ENCODE results near the gene TOP2A. TPM values are rescaled to one million over a fixed set of nuclear protein-coding genes. Genes with fewer than 3 reads are reported as not detected.

TOP2A gene
- total RNA-seq = 24.6 to 28.2 TPM (median 27.8 TPM) in 3 replicates
- long read RNA-seq, full-length matches to known transcripts = 17 of 24 reads
- long read RNA-seq, partial matches to known transcripts = 6 of 24 reads
- long read RNA-seq, other reads (novel, unspliced or antisense) = 1 of 24 reads

GRCh38 chr17:40417609-40418427 lies at the start of gene TOP2A:
Gene TOP2A (minus strand): TSS chr17:40417896. CDS start chr17:40417791, 105 bp downstream.
- Mint-ChIP-seq H3K4me3 (ENCODE audit: unreplicated experiment) (peak within 1 kb of the TSS; percentile 98), H3K27me3 (ENCODE audit: low read depth) (no peaks in the 10 kb centered on the region), H3K27ac (ENCODE audit: unreplicated experiment) (peak within 1 kb of the TSS; percentile 92), H3K36me3 (ENCODE audit: low read depth) (no peaks in the 10 kb centered on the region), H3K9me3 (ENCODE audit: low read depth) (no peaks in the 10 kb centered on the region), H3K4me1 (ENCODE audit: low read depth) (peaks cover 24% of the 10 kb centered on the region)
- DNase-seq (ENCODE audit: low spot score) = no peak
- no peak for TF ChIP-seq CTCF (IDR thresholded peaks at IDR 0.05)

GRCh38 chr17:40467281-40467867 lies 49.7 kb upstream of the TOP2A start:
- no peak overlapping the region for H3K4me3 Mint-ChIP-seq (ENCODE audit: unreplicated experiment)
- DNase-seq (ENCODE audit: low spot score) = no peak
- no peaks in the 10 kb centered on the region for H3K36me3 Mint-ChIP-seq (ENCODE audit: low read depth)
- TF ChIP-seq CTCF (IDR thresholded peaks at IDR 0.05) = no peak
- H3K27ac Mint-ChIP-seq (ENCODE audit: unreplicated experiment) = no peak overlapping the region
- H3K4me1 Mint-ChIP-seq (ENCODE audit: low read depth) = peaks cover 27% of the 10 kb centered on the region
- no peaks in the 10 kb centered on the region for H3K27me3 Mint-ChIP-seq (ENCODE audit: low read depth)
- H3K9me3 Mint-ChIP-seq (ENCODE audit: low read depth) = no peaks in the 10 kb centered on the region

- H3K9me3 Mint-ChIP-seq (ENCODE audit: low read depth) = no peaks in the 10 kb centered on the region
- H3K4me3 Mint-ChIP-seq (ENCODE audit: unreplicated experiment) = no peak overlapping the region
- no peak for TF ChIP-seq CTCF (IDR thresholded peaks at IDR 0.05)
- H3K36me3 Mint-ChIP-seq (ENCODE audit: low read depth) = no peaks in the 10 kb centered on the region
- H3K27ac Mint-ChIP-seq (ENCODE audit: unreplicated experiment) = no peak overlapping the region
- H3K27me3 Mint-ChIP-seq (ENCODE audit: low read depth) = no peaks in the 10 kb centered on the region
- no peak for DNase-seq (ENCODE audit: low spot score)
- H3K4me1 Mint-ChIP-seq (ENCODE audit: low read depth) = peaks cover 26% of the 10 kb centered on the region
Observed at GRCh38 chr17:40466298-40466971, 48.7 kb upstream of the TOP2A start.

- Mint-ChIP-seq H3K4me3 (ENCODE audit: unreplicated experiment) (no peak overlapping the region), H3K27me3 (ENCODE audit: low read depth) (no peaks in the 10 kb centered on the region)
Observed at GRCh38 chr17:40464392-40464855, 46.7 kb upstream of the TOP2A start.

More at GRCh38 chr17:40464392-40464855, 46.7 kb upstream of the TOP2A start:
- TF ChIP-seq CTCF (IDR thresholded peaks at IDR 0.05) = no peak
- Mint-ChIP-seq H3K36me3 (ENCODE audit: low read depth) (no peaks in the 10 kb centered on the region), H3K4me1 (ENCODE audit: low read depth) (peaks cover 21% of the 10 kb centered on the region), H3K27ac (ENCODE audit: unreplicated experiment) (no peak overlapping the region), H3K9me3 (ENCODE audit: low read depth) (no peaks in the 10 kb centered on the region)
- DNase-seq (ENCODE audit: low spot score) = no peak

Data from chondrocyte (in vitro differentiated cells).